Measurements from ENCODE around the gene DAD1.

The DAD1 gene

DNA sequence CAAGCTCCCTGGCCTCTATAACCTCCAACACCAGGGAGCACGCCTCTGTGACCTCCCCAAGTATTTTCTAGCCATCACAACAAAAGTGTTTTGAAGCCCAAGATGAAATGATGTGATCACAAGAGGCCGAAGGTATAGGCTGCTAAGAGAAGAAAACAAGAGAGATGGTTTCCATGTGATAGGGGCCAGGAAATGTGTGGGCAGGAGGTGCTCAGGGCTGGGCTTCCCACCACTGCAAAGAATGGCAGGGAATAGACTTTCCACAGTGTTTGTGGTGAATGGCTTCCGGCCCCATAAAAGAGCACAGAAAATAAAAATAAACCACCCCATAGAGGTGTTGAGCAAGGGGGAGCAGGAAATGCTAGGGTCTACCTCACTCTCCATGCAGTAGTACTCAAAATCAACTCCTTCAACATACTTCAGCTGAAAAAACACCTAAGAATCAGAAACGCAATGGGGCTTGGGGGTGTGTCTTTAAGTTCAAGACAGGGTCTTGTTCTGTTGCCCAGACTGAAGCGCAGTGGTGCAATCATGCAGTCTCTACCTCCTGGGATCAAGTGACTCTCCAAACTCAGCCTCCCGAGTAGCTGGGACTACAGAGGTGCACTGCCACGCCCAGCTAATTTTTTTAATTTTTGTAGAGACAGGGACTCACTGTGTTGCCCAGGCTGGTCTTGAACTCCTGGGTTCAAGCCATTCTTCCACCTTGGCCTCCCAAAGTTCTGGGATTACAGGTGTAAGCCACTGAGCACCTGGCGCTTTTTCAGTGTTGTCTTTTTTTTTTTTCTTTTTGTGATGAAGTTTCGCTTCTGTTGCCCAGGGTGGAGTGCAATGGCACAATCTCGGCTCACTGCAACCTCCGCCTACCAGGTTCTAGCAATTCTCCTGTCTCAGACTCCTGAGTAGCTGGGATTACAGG, 27.1 kb downstream of the DAD1 start:
- H3K23ac ChIP-seq (ENCODE audit: low read length): no peak overlapping the region
- H3K4me2 ChIP-seq (ENCODE audit: low read length): no peak overlapping the region
- peak overlapping the region; percentile 15 for H3K18ac ChIP-seq (ENCODE audit: low read length)
- peak; percentile 72 for DNase-seq
- H4K5ac ChIP-seq (ENCODE audit: low read length): peak overlapping the region; percentile 22
- no peak overlapping the region for H3K4me3 ChIP-seq (ENCODE audit: low read length)
- peak overlapping the region; percentile 20 for H2AK5ac ChIP-seq (ENCODE audit: low read length)
- H3K79me1 ChIP-seq (ENCODE audit: low read length): no peaks in the 10 kb centered on the region
- no peak overlapping the region for H2BK15ac ChIP-seq (replicated peaks; ENCODE audit: low read depth)
- peak overlapping the region; percentile 83 for H3K4ac ChIP-seq (ENCODE audit: low read depth, low read length)
- H3K9ac ChIP-seq (ENCODE audit: low read length): peak overlapping the region; percentile 48
- H3K36me3 ChIP-seq (ENCODE audit: control insufficient read depth, insufficient read depth, low read length): peaks cover 1% of the 10 kb centered on the region
- H2BK120ac ChIP-seq (ENCODE audit: low read depth, low read length): peak overlapping the region; percentile 61
- H2BK5ac ChIP-seq (ENCODE audit: low read length): peak overlapping the region; percentile 75
- no peaks in the 10 kb centered on the region for H3K79me2 ChIP-seq (ENCODE audit: control insufficient read depth, insufficient read depth, low read length)
- H3K27me3 ChIP-seq (ENCODE audit: insufficient read depth, low read length, poor library complexity): no peaks in the 10 kb centered on the region
- H3K56ac ChIP-seq (ENCODE audit: low read length): peak overlapping the region; percentile 85
- no peak overlapping the region for H4K8ac ChIP-seq (ENCODE audit: low read depth, low read length)
- peaks cover 6% of the 10 kb centered on the region for H3K4me1 ChIP-seq (ENCODE audit: control insufficient read depth, low read depth, low read length)
- no CpG with 5 or more reads among the region's 11 CpGs for WGBS (ENCODE audit: extremely low coverage, insufficient coverage, low lambda C conversion rate)
- H3K27ac ChIP-seq (ENCODE audit: low read depth, low read length): peak overlapping the region; percentile 60

DNA sequence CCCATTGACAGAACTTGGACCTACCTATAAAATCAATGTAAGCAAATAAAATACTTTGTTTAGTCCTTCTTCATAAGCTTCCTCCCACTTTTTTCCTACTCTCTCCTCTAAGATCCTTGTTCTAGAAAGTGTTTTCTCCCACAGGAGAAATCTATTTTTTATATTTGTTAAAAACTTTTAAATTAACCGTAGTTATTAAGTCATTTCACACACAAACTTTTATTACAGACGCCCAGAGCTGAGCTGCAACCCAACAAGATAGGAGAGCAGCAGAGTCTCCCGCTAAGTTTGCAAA, 27.7 kb downstream of the DAD1 start:
- peak overlapping the region; percentile 60 for H3K27ac ChIP-seq (ENCODE audit: low read depth, low read length)
- H2AK5ac ChIP-seq (ENCODE audit: low read length): no peak overlapping the region
- H3K18ac ChIP-seq (ENCODE audit: low read length): peak overlapping the region; percentile 15
- no peak overlapping the region for H4K5ac ChIP-seq (ENCODE audit: low read length)
- no peaks in the 10 kb centered on the region for H3K79me1 ChIP-seq (ENCODE audit: low read length)
- no peaks in the 10 kb centered on the region for H3K27me3 ChIP-seq (ENCODE audit: insufficient read depth, low read length, poor library complexity)
- DNase-seq: no peak
- peak overlapping the region; percentile 37 for H3K4ac ChIP-seq (ENCODE audit: low read depth, low read length)
- H2BK15ac ChIP-seq (replicated peaks; ENCODE audit: low read depth): no peak overlapping the region
- no peaks in the 10 kb centered on the region for H3K79me2 ChIP-seq (ENCODE audit: control insufficient read depth, insufficient read depth, low read length)
- H3K9ac ChIP-seq (ENCODE audit: low read length): peak overlapping the region; percentile 48
- H4K8ac ChIP-seq (ENCODE audit: low read depth, low read length): no peak overlapping the region
- WGBS (ENCODE audit: extremely low coverage, insufficient coverage, low lambda C conversion rate): no CpG with 5 or more reads among the region's 3 CpGs
- H2BK5ac ChIP-seq (ENCODE audit: low read length): peak overlapping the region; percentile 75
- H3K23ac ChIP-seq (ENCODE audit: low read length): no peak overlapping the region
- H3K4me1 ChIP-seq (ENCODE audit: control insufficient read depth, low read depth, low read length): peaks cover 6% of the 10 kb centered on the region
- peaks cover 1% of the 10 kb centered on the region for H3K36me3 ChIP-seq (ENCODE audit: control insufficient read depth, insufficient read depth, low read length)
- H2BK120ac ChIP-seq (ENCODE audit: low read depth, low read length): peak overlapping the region; percentile 61
- H3K4me2 ChIP-seq (ENCODE audit: low read length): no peak overlapping the region
- peak overlapping the region; percentile 85 for H3K56ac ChIP-seq (ENCODE audit: low read length)
- H3K4me3 ChIP-seq (ENCODE audit: low read length): no peak overlapping the region

DNA sequence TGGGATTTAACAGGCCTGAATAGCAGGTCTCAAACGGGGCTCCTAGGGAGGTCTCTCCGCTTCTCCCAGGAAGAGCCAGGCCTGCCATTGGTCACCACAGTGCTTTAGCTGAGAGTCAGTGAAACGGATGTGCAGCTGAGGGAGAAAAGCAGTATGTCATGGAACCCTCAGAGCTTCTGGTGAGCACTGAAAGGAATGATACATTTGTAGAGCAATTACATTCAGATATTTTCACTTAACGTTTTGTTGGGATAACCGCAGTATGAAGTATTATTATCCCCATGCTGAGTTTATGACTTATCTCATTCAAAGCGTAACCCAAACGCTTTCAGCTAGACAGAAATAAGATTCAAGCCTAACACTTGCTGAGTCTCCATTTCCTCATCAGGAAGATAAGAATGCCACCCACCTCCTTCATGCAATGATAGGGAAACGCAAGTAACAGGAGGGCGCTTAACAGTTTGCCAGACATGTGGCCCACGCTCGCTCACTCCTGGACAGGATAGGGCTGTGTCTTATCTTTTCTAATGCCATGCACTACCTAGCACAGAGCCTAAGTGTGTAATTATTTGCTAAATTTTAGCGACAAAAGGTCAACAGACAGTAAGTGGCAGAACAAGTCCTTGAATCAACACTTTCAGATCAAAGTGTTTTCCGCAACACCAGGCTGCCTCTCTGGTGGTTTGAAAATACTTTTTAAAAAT, 28.2 kb downstream of the DAD1 start:
- Histone ChIP-seq H3K4ac (ENCODE audit: low read depth, low read length) (peak overlapping the region; percentile 50), H3K27me3 (ENCODE audit: insufficient read depth, low read length, poor library complexity) (no peaks in the 10 kb centered on the region), H3K27ac (ENCODE audit: low read depth, low read length) (peak overlapping the region; percentile 80), H3K23ac (ENCODE audit: low read length) (no peak overlapping the region), H3K79me1 (ENCODE audit: low read length) (no peaks in the 10 kb centered on the region), H3K18ac (ENCODE audit: low read length) (peak overlapping the region; percentile 70), H2BK120ac (ENCODE audit: low read depth, low read length) (no peak overlapping the region), H2BK5ac (ENCODE audit: low read length) (peak overlapping the region; percentile 90), H3K4me3 (ENCODE audit: low read length) (no peak overlapping the region), H3K36me3 (ENCODE audit: control insufficient read depth, insufficient read depth, low read length) (peaks cover 1% of the 10 kb centered on the region), H3K9ac (ENCODE audit: low read length) (peak overlapping the region; percentile 11), H3K4me1 (ENCODE audit: control insufficient read depth, low read depth, low read length) (peaks cover 6% of the 10 kb centered on the region), H3K4me2 (ENCODE audit: low read length) (no peak overlapping the region), H2BK15ac (replicated peaks; ENCODE audit: low read depth) (no peak overlapping the region), H3K79me2 (ENCODE audit: control insufficient read depth, insufficient read depth, low read length) (no peaks in the 10 kb centered on the region), H4K5ac (ENCODE audit: low read length) (no peak overlapping the region), H2AK5ac (ENCODE audit: low read length) (no peak overlapping the region), H3K56ac (ENCODE audit: low read length) (peak overlapping the region; percentile 66), H4K8ac (ENCODE audit: low read depth, low read length) (no peak overlapping the region)
- WGBS (ENCODE audit: extremely low coverage, insufficient coverage, low lambda C conversion rate): no CpG with 5 or more reads among the region's 13 CpGs
- peak; percentile 94 for DNase-seq

DNA sequence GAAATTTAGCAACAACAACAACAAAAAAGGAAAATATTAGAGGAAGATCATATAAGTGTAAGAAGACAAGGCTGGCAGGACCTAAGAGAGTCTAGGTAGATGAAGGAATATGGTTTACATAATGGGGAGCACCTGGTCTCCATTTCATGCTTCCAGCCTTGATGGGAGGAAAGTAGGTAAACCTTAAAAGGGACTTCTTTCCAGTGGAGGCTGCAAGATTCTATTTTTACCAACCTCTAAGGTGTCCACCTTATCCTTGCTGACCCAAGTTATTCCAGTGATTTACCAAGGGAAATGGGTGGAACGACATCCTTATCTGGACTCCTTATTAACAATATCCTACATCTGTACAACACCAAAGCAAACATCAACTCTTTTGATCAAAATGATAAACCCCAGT, 30.0 kb downstream of the DAD1 start:
- H3K27ac ChIP-seq (ENCODE audit: low read depth, low read length): peak overlapping the region; percentile 16

DNA sequence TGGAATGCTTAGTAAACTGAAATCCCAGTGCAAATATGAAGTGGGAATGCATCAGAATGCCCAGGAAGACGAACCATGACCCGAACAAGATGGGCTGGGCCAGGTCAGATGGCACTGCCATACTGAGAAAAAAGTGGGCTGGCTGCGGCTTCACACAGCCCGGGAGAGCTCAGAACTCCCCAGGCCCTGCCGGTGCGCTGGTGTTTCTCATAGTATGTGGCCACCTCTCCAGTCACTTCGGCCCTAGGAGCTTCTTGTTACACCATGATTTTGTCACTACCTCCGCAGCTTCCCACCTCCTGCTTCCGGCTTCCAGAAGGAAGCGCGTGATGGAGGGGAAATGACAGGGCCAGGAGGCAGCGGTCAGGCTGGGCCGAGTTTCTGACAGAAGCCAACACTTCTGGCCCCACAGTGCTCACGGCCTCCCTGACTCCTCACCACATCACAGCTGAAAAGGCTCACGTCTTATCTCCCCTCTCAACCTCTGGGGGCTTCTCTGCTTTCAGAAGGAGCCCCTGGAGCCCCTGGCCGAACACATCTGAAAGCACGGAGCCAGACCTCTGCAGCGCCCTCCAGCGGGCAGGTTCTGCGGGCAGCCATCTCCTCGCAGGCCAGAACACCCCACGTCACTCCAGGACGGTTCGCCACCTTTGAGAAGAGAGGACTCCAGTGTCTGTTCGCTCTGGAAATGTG, 30.7 kb downstream of the DAD1 start:
- H2BK120ac ChIP-seq (ENCODE audit: low read depth, low read length): no peak overlapping the region
- H3K79me2 ChIP-seq (ENCODE audit: control insufficient read depth, insufficient read depth, low read length): no peaks in the 10 kb centered on the region
- no peak overlapping the region for H2BK15ac ChIP-seq (replicated peaks; ENCODE audit: low read depth)
- peak overlapping the region; percentile 24 for H3K4ac ChIP-seq (ENCODE audit: low read depth, low read length)
- H3K23ac ChIP-seq (ENCODE audit: low read length): no peak overlapping the region
- no peak overlapping the region for H4K8ac ChIP-seq (ENCODE audit: low read depth, low read length)
- H2BK5ac ChIP-seq (ENCODE audit: low read length): peak overlapping the region; percentile 33
- no peak overlapping the region for H2AK5ac ChIP-seq (ENCODE audit: low read length)
- H3K4me2 ChIP-seq (ENCODE audit: low read length): no peak overlapping the region
- H3K18ac ChIP-seq (ENCODE audit: low read length): peak overlapping the region; percentile 7
- H3K27me3 ChIP-seq (ENCODE audit: insufficient read depth, low read length, poor library complexity): no peaks in the 10 kb centered on the region
- H3K56ac ChIP-seq (ENCODE audit: low read length): peak overlapping the region; percentile 58
- peak; percentile 64 for DNase-seq
- H3K4me3 ChIP-seq (ENCODE audit: low read length): no peak overlapping the region
- H3K79me1 ChIP-seq (ENCODE audit: low read length): no peaks in the 10 kb centered on the region
- no CpG with 5 or more reads among the region's 25 CpGs for WGBS (ENCODE audit: extremely low coverage, insufficient coverage, low lambda C conversion rate)
- peaks cover 6% of the 10 kb centered on the region for H3K4me1 ChIP-seq (ENCODE audit: control insufficient read depth, low read depth, low read length)
- peak overlapping the region; percentile 11 for H3K9ac ChIP-seq (ENCODE audit: low read length)
- H3K27ac ChIP-seq (ENCODE audit: low read depth, low read length): no peak overlapping the region
- H3K36me3 ChIP-seq (ENCODE audit: control insufficient read depth, insufficient read depth, low read length): no peaks in the 10 kb centered on the region
- no peak overlapping the region for H4K5ac ChIP-seq (ENCODE audit: low read length)

More for the DNA sequence above, 30.0 kb downstream of the DAD1 start:
- H3K9ac ChIP-seq (ENCODE audit: low read length): peak overlapping the region; percentile 47
- H3K79me1 ChIP-seq (ENCODE audit: low read length): no peaks in the 10 kb centered on the region
- H2AK5ac ChIP-seq (ENCODE audit: low read length): peak overlapping the region; percentile 53
- H3K27me3 ChIP-seq (ENCODE audit: insufficient read depth, low read length, poor library complexity): no peaks in the 10 kb centered on the region
- peak overlapping the region; percentile 66 for H3K56ac ChIP-seq (ENCODE audit: low read length)
- no peak for DNase-seq
- no peaks in the 10 kb centered on the region for H3K79me2 ChIP-seq (ENCODE audit: control insufficient read depth, insufficient read depth, low read length)
- no peaks in the 10 kb centered on the region for H3K36me3 ChIP-seq (ENCODE audit: control insufficient read depth, insufficient read depth, low read length)
- peak overlapping the region; percentile 64 for H3K18ac ChIP-seq (ENCODE audit: low read length)
- peak overlapping the region; percentile 36 for H2BK5ac ChIP-seq (ENCODE audit: low read length)
- H3K4me1 ChIP-seq (ENCODE audit: control insufficient read depth, low read depth, low read length): peaks cover 6% of the 10 kb centered on the region
- H2BK15ac ChIP-seq (replicated peaks; ENCODE audit: low read depth): no peak overlapping the region
- H3K4me3 ChIP-seq (ENCODE audit: low read length): no peak overlapping the region
- no peak overlapping the region for H3K23ac ChIP-seq (ENCODE audit: low read length)
- H2BK120ac ChIP-seq (ENCODE audit: low read depth, low read length): no peak overlapping the region
- H4K8ac ChIP-seq (ENCODE audit: low read depth, low read length): no peak overlapping the region
- no peak overlapping the region for H3K4ac ChIP-seq (ENCODE audit: low read depth, low read length)
- WGBS (ENCODE audit: extremely low coverage, insufficient coverage, low lambda C conversion rate): no CpG with 5 or more reads among the region's 1 CpG
- H4K5ac ChIP-seq (ENCODE audit: low read length): peak overlapping the region; percentile 10
- H3K4me2 ChIP-seq (ENCODE audit: low read length): no peak overlapping the region
